HepG2 (cell line): ENCODE results near the gene ASTN2. TPM values are rescaled to one million over a fixed set of nuclear protein-coding genes. Genes with fewer than 3 reads are reported as not detected.

ENCODE experiments used
- ATAC-seq: fragments of 200-7000 bp; cut with Tn5 transposase; 3 replicates; pipeline ENCODE4 v1.9.1; 2020; ENCODE audit warnings: mild to moderate bottlenecking, moderate library complexity
- BruUV-seq: library from RNA; stranded (reverse); fragments of 400-500 nt; replicated peaks from 2 replicates; lab custom pipeline; 2021; lab: Mats Ljungman, UMichigan
- CTCF ChIA-PET: fragments of 300-600 bp; formaldehyde crosslinking; extraction: SDS; loops from one replicate; lab custom pipeline; 2021; ENCODE audit warnings: low total read pairs, inconsistent platforms, low intra/inter-chr PET ratio; lab: Yijun Ruan, JAX
- POLR2A ChIA-PET: fragments of 350-600 bp; sonication (Branson Sonifier 250); formaldehyde crosslinking; loops from one replicate; lab custom pipeline; 2020; ENCODE audit warnings: antibody characterized with exemption, inconsistent platforms; lab: Yijun Ruan, JAX
- DNase-seq: peaks from one replicate; pipeline ENCODE4 v3.0.0-alpha.2; 2015; ENCODE audit warnings: low spot score
- FAIRE-seq: peaks from 3 replicates; lab custom pipeline; 2011; peaks lifted over from hg19 to GRCh38; lab: Jason Lieb, UNC
- H2AFZ ChIP-seq: one replicate; pipeline ENCODE4 v1.6.1; 2011; ENCODE audit warnings: low read length, inconsistent platforms
- H3K27ac ChIP-seq: fragments of 300-600 bp; 3 replicates; pipeline ENCODE4 v1.8.0; 2011; ENCODE audit warnings: mixed run types, mild to moderate bottlenecking, mixed read lengths, low read length, inconsistent platforms; ENCODE audit not compliant: insufficient read depth; ENCODE audit errors: extremely low read length
- H3K27me3 ChIP-seq, 2 experiments: fragments of 200-600 bp in 1 of 2; 2 replicates in 1 of 2; 3 replicates in 1 of 2; pipeline versions ENCODE4 v1.6.0 to v1.8.0; 2011; ENCODE audit warnings: low read length in 2 of 2, mild to moderate bottlenecking in 2 of 2, moderate library complexity in 2 of 2, inconsistent platforms in 1 of 2; ENCODE audit not compliant: insufficient read depth in 2 of 2, control insufficient read depth in 1 of 2
- H3K36me3 ChIP-seq, 2 experiments: fragments of 200-600 bp in 1 of 2; replicated peaks in 1 of 2; 2 replicates in 1 of 2; 3 replicates in 1 of 2; pipeline versions ENCODE4 v1.5.1 to v1.8.0; 2011; ENCODE audit warnings: low read length in 2 of 2, inconsistent platforms in 1 of 2; ENCODE audit not compliant: insufficient read depth in 2 of 2, control insufficient read depth in 1 of 2
- H3K4me1 ChIP-seq: 2 replicates; pipeline ENCODE4 v1.5.1; 2012; ENCODE audit warnings: low read length, inconsistent platforms; ENCODE audit not compliant: insufficient read depth
- H3K4me2 ChIP-seq: 2 replicates; pipeline ENCODE4 v1.6.0; 2011; ENCODE audit warnings: low read depth, low read length, inconsistent platforms
- H3K4me3 ChIP-seq, 3 experiments: fragments of 200-600 bp in 1 of 3; sonication (generic), shearing (Covaris generic) in 1 of 3; replicated peaks in 1 of 3; 2 replicates each; pipeline ENCODE4 v1.5.1; 2011 to 2016; ENCODE audit warnings: low read length in 3 of 3, inconsistent platforms in 2 of 3, low read depth in 2 of 3, mild to moderate bottlenecking in 2 of 3, control low read depth in 1 of 3, mixed read lengths in 1 of 3; ENCODE audit not compliant: insufficient read depth in 1 of 3
- H3K79me2 ChIP-seq: one replicate; pipeline ENCODE4 v1.6.1; 2011; ENCODE audit warnings: low read length, inconsistent platforms; ENCODE audit not compliant: insufficient read depth
- H3K9ac ChIP-seq: 2 replicates; pipeline ENCODE4 v1.6.0; 2011; ENCODE audit warnings: mild to moderate bottlenecking, low read depth, low read length, inconsistent platforms; ENCODE audit not compliant: insufficient read depth
- H3K9me3 ChIP-seq: 2 replicates; pipeline ENCODE4 v1.5.1; 2012; ENCODE audit warnings: mild to moderate bottlenecking, low read length
- H4K20me1 ChIP-seq: 2 replicates; pipeline ENCODE4 v1.6.0; 2011; ENCODE audit warnings: inconsistent platforms, mild to moderate bottlenecking, low read length, moderate library complexity; ENCODE audit not compliant: insufficient read depth
- EZH2 ChIP-seq: conservative IDR thresholded peaks from 2 replicates; pipeline ENCODE4 v1.6.1; 2012; ENCODE audit warnings: mild to moderate bottlenecking, low read depth, low read length, moderate library complexity
- FOXK1 ChIP-seq: sonication (generic); formaldehyde crosslinking; IDR thresholded peaks from 2 replicates; pipeline ENCODE4 v1.4.0; 2020; ENCODE audit warnings: low read depth, missing genetic modification reagents, borderline replicate concordance
- GTF2F1 ChIP-seq: fragments of 150-350 bp; IDR thresholded peaks from 2 replicates; pipeline ENCODE4 v1.6.1; 2014; ENCODE audit warnings: low read length
- KLF6 ChIP-seq: IDR thresholded peaks from 2 replicates; pipeline ENCODE4 v1.8.0; 2016; ENCODE audit warnings: missing biosample characterization, missing genetic modification reagents
- MLX ChIP-seq: IDR thresholded peaks from 2 replicates; pipeline ENCODE4 v1.6.1; 2016
- NFE2L1 ChIP-seq: sonication (generic); formaldehyde crosslinking; IDR thresholded peaks from 2 replicates; pipeline ENCODE4 v1.4.0; 2020; ENCODE audit warnings: missing genetic modification reagents, mild to moderate bottlenecking, borderline replicate concordance
- NFYC ChIP-seq: IDR thresholded peaks from 2 replicates; pipeline ENCODE4 v1.6.1; 2016; ENCODE audit warnings: missing genetic modification reagents, missing compliant biosample characterization
- TEAD3 ChIP-seq: optimal IDR thresholded peaks from 2 replicates; pipeline ENCODE3; 2016; ENCODE audit warnings: borderline replicate concordance
- ZIK1 ChIP-seq: sonication (generic); formaldehyde crosslinking; IDR thresholded peaks from 2 replicates; pipeline ENCODE4 v1.5.0; 2020; ENCODE audit warnings: mild to moderate bottlenecking, low read depth, missing genetic modification reagents, borderline replicate concordance
- ZNF318 ChIP-seq: sonication (generic); formaldehyde crosslinking; IDR thresholded peaks from 2 replicates; pipeline ENCODE4 v1.4.0; 2020; ENCODE audit warnings: mild to moderate bottlenecking, missing genetic modification reagents
- ZNF335 ChIP-seq: sonication (generic); formaldehyde crosslinking; IDR thresholded peaks from 2 replicates; pipeline ENCODE4 v1.4.0; 2020; ENCODE audit warnings: missing genetic modification reagents
- ZNF451 ChIP-seq: sonication (generic); formaldehyde crosslinking; IDR thresholded peaks from 2 replicates; pipeline ENCODE4 v1.5.0; 2020; ENCODE audit warnings: mild to moderate bottlenecking, missing genetic modification reagents
- WGBS: methylation state at CpG from one replicate; pipeline ENCODE4 v1.1.6; 2017; ENCODE audit warnings: low lambda C conversion rate; 5-methylcytosine and 5-hydroxymethylcytosine counted together
- in situ Hi-C: cut with HindIII; loops from 2 replicates; pipeline ENCODE4 v1.10.0; 2017; ENCODE audit warnings: low pct_unique_long_range_greater_than_20kb; ENCODE audit not compliant: extremely low pct_ligation_motif_present
- intact Hi-C: fragments of 100-400 bp; cut with micrococcal nuclease; formaldehyde crosslinking; loops from one replicate; pipeline ENCODE4 v1.10.0; 2022; ENCODE audit not compliant: unreplicated experiment
- polyA plus RNA-seq, 8 experiments: library from polyadenylated mRNA; depleted of rRNA in 3 of 8; stranded (reverse) in 7 of 8; unstranded in 1 of 8; fragments of >200 nt; fragmentation: Illumina TruSeq in 4 of 8; extraction: Trizol in 4 of 8; gene quantifications; 2 replicates each; pipeline versions ENCODE4 v1.2.1 to v1.2.3, GENCODE V29; 2011 to 2016; ENCODE audit warnings: low read depth in 4 of 8, missing spikeins in 1 of 8, mixed read lengths in 1 of 8; ENCODE audit not compliant: insufficient read depth in 1 of 8
- total RNA-seq, 5 experiments: library from RNA; depleted of rRNA; stranded (reverse); fragments of >200 nt; fragmentation: Illumina TruSeq; extraction: Trizol; gene quantifications; 2 replicates each; pipeline ENCODE4 v1.2.3, GENCODE V29; 2016; ENCODE audit warnings: low read depth in 1 of 5
- TF ChIP-seq, protein P1 (sequence below): sonication (generic); formaldehyde crosslinking; IDR thresholded peaks from 2 replicates; pipeline ENCODE4 v1.8.0; 2022; ENCODE audit warnings: mild to moderate bottlenecking, missing genetic modification reagents; ENCODE audit not compliant: insufficient replicate concordance

Gene ASTN2
- total and polyA plus RNA-seq, 2 of the 13 experiments (the other 11 are each of a cell fraction or from before 2014, with no cell fraction given): 5.2 to 13.5 TPM

- TF ChIP-seq ZIK1 (CRISPR knock-in tag) (no peak), TEAD3 (CRISPR knock-in tag) (no peak)
- TF ChIP-seq, protein P1, sequence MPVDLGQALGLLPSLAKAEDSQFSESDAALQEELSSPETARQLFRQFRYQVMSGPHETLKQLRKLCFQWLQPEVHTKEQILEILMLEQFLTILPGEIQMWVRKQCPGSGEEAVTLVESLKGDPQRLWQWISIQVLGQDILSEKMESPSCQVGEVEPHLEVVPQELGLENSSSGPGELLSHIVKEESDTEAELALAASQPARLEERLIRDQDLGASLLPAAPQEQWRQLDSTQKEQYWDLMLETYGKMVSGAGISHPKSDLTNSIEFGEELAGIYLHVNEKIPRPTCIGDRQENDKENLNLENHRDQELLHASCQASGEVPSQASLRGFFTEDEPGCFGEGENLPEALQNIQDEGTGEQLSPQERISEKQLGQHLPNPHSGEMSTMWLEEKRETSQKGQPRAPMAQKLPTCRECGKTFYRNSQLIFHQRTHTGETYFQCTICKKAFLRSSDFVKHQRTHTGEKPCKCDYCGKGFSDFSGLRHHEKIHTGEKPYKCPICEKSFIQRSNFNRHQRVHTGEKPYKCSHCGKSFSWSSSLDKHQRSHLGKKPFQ (CRISPR knock-in tag): no peak
These were observed 834.0 kb downstream of the ASTN2 start (continued) for GRCh38 chr9:116580853-116581252.

GRCh38 chr9:116576386-116576785, 838.5 kb downstream of the ASTN2 start:
- no peak overlapping the region for H3K9ac ChIP-seq
- H3K9me3 ChIP-seq: no peaks in the 10 kb centered on the region
- intact Hi-C loops (no loop called here), in situ Hi-C loops (no loop called here)
- CTCF ChIA-PET: no interaction called here
- H4K20me1 ChIP-seq: no peaks in the 10 kb centered on the region
- no peak for DNase-seq
- H3K36me3 ChIP-seq: no peaks in the 10 kb centered on the region; a peak in 1 of 5 replicates
- no peaks in the 10 kb centered on the region for H3K27me3 ChIP-seq
- ATAC-seq: no peak
- no peak for FAIRE-seq
- no peak overlapping the region for H3K27ac ChIP-seq
- no peaks in the 10 kb centered on the region for H3K79me2 ChIP-seq
- H2AFZ ChIP-seq: no peak overlapping the region
- no peak overlapping the region for H3K4me3 ChIP-seq
- 83% methylated on average over 3 of the region's 4 CpGs for WGBS
- POLR2A ChIA-PET: interaction anchor here (1.0 kb wide), 1 partner anchor 9 kb away, joined by 6 read pairs; no protein-coding TSS in a partner anchor
- no peak overlapping the region for H3K4me2 ChIP-seq
- BruUV-seq: no TSS peak
- peaks cover 49% of the 10 kb centered on the region for H3K4me1 ChIP-seq
- TF ChIP-seq NFE2L1: no peak
- no peak for TF ChIP-seq GTF2F1
- TF ChIP-seq ZNF318 (CRISPR knock-in tag): no peak
- TF ChIP-seq FOXK1 (CRISPR knock-in tag): no peak
- TF ChIP-seq MLX (CRISPR knock-in tag): no peak
- TF ChIP-seq NFYC: no peak
- TF ChIP-seq ZNF451 (CRISPR knock-in tag): no peak
- TF ChIP-seq KLF6: no peak
- no peak for TF ChIP-seq EZH2
- no peak for TF ChIP-seq ZNF335 (CRISPR knock-in tag)
